Anterior cingulate cortex (tissue), 58 donors: ENCODE data around the gene TSPEAR.

ENCODE experiments used
- DNase-seq, 58 donors: peaks; one replicate each; lab custom pipeline; 2025; lab: John Stamatoyannopoulos, UW

TSPEAR gene

GRCh38 chr21:44539046-44539445, 172.3 kb downstream of the TSPEAR start:
- DNase-seq, result no peak

- no peak for DNase-seq
Measured at GRCh38 chr21:44537930-44538911, 173.2 kb downstream of the TSPEAR start.

- no peak for DNase-seq
Measured at GRCh38 chr21:44535963-44536362, 175.4 kb downstream of the TSPEAR start.

GRCh38 chr21:44534688-44535087, 176.7 kb downstream of the TSPEAR start:
- no peak for DNase-seq

GRCh38 chr21:44533891-44534627, 177.3 kb downstream of the TSPEAR start:
- no peak for DNase-seq

- DNase-seq, result no peak
Measured at GRCh38 chr21:44533121-44533890, 178.1 kb downstream of the TSPEAR start.

- no peak for DNase-seq
Measured at GRCh38 chr21:44532712-44533111, 178.7 kb downstream of the TSPEAR start.

GRCh38 chr21:44531606-44532564, 179.5 kb downstream of the TSPEAR start:
- no peak for DNase-seq

GRCh38 chr21:44530903-44531605, 180.3 kb downstream of the TSPEAR start:
- no peak for DNase-seq

- DNase-seq, result no peak
Measured at GRCh38 chr21:44530221-44530902, 181.0 kb downstream of the TSPEAR start.

GRCh38 chr21:44529503-44530125, 181.8 kb downstream of the TSPEAR start:
- DNase-seq, result no peak

GRCh38 chr21:44529011-44529421, 182.4 kb downstream of the TSPEAR start:
- DNase-seq, result no peak

- no peak for DNase-seq
Measured at GRCh38 chr21:44528634-44528995, 182.8 kb downstream of the TSPEAR start.

GRCh38 chr21:44527983-44528633, 183.3 kb downstream of the TSPEAR start:
- DNase-seq, result no peak

- DNase-seq, result no peak
Measured at GRCh38 chr21:44527156-44527982, 184.0 kb downstream of the TSPEAR start.
